Neutrophil (primary cell): ENCODE data around the gene PLXNA4.

Experiments used
- H3K27ac ChIP-seq: fragments of 200-600 bp; sonication (generic); 2 replicates; pipeline ENCODE4 v1.5.1; 2016; ENCODE audit warnings: mild to moderate bottlenecking, moderate library complexity
- H3K27me3 ChIP-seq: fragments of 200-600 bp; sonication (generic); 2 replicates; pipeline ENCODE4 v1.6.0; 2016; ENCODE audit warnings: mild to moderate bottlenecking
- H3K36me3 ChIP-seq: fragments of 200-600 bp; sonication (generic); 2 replicates; pipeline ENCODE4 v1.5.1; 2017
- H3K4me1 ChIP-seq, 2 experiments: fragments of 200-600 bp in 1 of 2; sonication (generic) in 1 of 2; 1 replicate in 1 of 2; 2 replicates in 1 of 2; pipeline versions ENCODE4 v1.5.1 to v1.6.1; 2013 to 2016; ENCODE audit warnings: low read depth in 1 of 2, low read length in 1 of 2, mild to moderate bottlenecking in 1 of 2, moderate library complexity in 1 of 2; ENCODE audit not compliant: control insufficient read depth in 1 of 2, insufficient read depth in 1 of 2
- H3K4me3 ChIP-seq, 2 experiments: fragments of 200-600 bp in 1 of 2; sonication (generic) in 1 of 2; 1 replicate in 1 of 2; 2 replicates in 1 of 2; pipeline ENCODE4 v1.5.1; 2013 to 2016; ENCODE audit warnings: low read depth in 1 of 2, low read length in 1 of 2, mild to moderate bottlenecking in 1 of 2, moderate library complexity in 1 of 2
- H3K9me3 ChIP-seq: fragments of 200-600 bp; sonication (generic); 2 replicates; pipeline ENCODE4 v1.5.1; 2016
- TF ChIP-seq, protein P1 (sequence below): fragments of 200-600 bp; sonication (generic); IDR thresholded peaks from 2 replicates; pipeline ENCODE4 v1.5.1; 2016; ENCODE audit warnings: antibody characterized with exemption

Gene PLXNA4

DNA sequence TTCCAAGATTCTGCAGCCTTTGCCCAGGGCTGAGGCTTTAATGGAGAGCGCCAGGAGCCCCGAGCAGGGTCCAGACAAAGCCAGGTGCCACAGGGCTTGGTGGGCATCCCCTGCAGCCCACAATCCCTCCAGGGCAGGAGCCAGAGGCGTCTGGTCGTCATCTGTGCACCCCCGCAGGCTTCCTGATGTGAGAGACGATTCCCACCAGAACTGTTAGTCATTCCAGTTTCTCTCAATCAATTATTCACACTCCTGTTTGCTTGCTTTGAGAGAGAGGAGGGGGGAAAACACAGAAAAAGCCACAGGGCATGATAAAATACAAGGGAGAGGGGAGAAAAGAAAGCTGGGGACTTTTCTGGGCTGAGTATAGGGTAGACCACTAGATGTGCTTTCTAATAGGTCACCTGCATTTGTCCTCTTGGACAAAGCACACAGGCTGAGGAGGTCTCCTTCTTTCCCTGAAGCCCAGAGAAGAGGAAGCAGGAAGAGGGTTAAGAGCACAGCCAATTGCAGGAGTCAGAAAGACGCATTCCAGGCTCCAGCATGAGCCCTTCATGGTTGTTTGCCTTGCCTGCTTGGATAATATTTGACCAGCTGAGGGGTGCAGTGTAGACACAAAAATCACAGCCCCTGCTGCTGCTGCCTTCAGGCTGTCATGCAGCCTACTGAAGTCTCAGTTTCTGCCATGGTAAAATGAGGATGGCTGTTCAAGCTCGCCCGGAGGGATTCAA, 194.4 kb downstream of the PLXNA4 start:
- Histone ChIP-seq H3K27ac (no peak overlapping the region), H3K4me3 (no peak overlapping the region), H3K27me3 (peaks cover 29% of the 10 kb centered on the region), H3K9me3 (no peaks in the 10 kb centered on the region), H3K4me1 (no peaks in the 10 kb centered on the region), H3K36me3 (no peaks in the 10 kb centered on the region)
- TF ChIP-seq, protein P1, sequence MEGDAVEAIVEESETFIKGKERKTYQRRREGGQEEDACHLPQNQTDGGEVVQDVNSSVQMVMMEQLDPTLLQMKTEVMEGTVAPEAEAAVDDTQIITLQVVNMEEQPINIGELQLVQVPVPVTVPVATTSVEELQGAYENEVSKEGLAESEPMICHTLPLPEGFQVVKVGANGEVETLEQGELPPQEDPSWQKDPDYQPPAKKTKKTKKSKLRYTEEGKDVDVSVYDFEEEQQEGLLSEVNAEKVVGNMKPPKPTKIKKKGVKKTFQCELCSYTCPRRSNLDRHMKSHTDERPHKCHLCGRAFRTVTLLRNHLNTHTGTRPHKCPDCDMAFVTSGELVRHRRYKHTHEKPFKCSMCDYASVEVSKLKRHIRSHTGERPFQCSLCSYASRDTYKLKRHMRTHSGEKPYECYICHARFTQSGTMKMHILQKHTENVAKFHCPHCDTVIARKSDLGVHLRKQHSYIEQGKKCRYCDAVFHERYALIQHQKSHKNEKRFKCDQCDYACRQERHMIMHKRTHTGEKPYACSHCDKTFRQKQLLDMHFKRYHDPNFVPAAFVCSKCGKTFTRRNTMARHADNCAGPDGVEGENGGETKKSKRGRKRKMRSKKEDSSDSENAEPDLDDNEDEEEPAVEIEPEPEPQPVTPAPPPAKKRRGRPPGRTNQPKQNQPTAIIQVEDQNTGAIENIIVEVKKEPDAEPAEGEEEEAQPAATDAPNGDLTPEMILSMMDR: no peak

- Histone ChIP-seq H3K4me3 (no peak overlapping the region), H3K27ac (no peak overlapping the region), H3K36me3 (no peaks in the 10 kb centered on the region), H3K4me1 (no peaks in the 10 kb centered on the region), H3K27me3 (peaks cover 21% of the 10 kb centered on the region), H3K9me3 (no peaks in the 10 kb centered on the region)
- TF ChIP-seq, protein P1: no peak
Measured at GRCh38 chr7:132380059-132380458, 196.2 kb downstream of the PLXNA4 start.

DNA sequence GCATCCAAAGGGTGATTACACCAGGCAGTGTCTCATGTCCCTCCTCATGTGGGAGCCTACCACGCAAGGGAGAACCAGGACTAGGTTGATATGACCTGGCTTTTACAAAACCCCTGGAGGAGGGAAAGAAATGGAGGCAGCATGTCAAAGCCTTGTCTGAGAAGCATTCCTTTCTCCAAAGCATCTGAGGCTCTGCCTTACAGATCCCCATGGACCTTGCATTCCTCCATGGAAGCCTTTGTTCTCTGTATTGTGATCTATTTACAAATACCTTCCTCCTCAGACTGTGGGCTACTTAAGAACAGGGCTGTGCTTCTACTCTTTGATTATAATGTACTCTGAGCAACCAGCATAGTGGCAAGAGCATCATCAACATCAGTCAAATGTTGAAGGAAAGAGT, 197.0 kb downstream of the PLXNA4 start:
- TF ChIP-seq, protein P1: no peak
- Histone ChIP-seq H3K9me3 (no peaks in the 10 kb centered on the region), H3K4me3 (no peak overlapping the region), H3K27me3 (peaks cover 21% of the 10 kb centered on the region), H3K27ac (no peak overlapping the region), H3K4me1 (no peaks in the 10 kb centered on the region), H3K36me3 (no peaks in the 10 kb centered on the region)

DNA sequence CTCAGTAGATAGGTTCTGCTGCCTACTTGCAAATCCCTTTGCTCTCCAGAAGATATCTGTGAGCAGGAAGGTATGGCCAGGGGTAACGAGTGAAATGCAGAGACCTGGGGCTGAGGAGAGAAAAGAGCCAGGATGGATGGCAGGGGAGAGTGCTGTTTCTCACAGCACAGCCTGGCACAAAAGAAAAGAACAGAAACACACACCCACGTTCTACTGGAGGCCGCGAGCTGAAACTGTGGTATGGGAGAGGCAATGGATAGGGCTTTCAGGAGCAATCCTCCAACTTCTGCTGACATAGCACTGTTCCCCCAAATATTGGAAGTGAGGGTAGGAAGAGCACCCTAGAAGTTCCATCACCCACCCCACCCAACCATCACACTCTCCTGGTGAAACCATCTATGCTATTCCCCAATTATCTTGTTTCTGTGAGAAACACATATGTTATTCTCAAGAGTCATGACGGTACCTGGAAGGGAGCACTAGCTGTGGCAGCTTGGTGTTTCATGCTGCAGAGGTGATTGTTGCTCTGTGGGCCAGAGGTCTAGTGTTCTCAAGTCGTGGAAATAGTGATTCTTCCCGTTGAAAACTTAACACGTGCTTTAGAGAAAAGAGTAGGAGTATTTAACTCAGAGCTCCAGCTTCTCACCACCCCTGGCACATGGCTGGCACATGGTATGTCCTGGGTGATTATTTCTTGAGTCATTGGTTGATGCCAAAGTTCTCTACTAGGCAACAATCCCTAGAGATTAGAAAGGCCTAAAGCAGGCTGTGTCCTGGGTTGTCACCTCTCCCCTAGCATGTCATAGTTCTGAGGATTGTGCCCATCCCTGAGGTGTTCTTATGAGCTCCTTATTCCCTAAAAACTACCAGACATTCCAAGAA, 198.3 kb downstream of the PLXNA4 start:
- no peaks in the 10 kb centered on the region for H3K9me3 ChIP-seq
- TF ChIP-seq, protein P1: no peak

GRCh38 chr7:132377015-132377414, 199.3 kb downstream of the PLXNA4 start:
- Histone ChIP-seq H3K27me3 (peaks cover 6% of the 10 kb centered on the region), H3K9me3 (no peaks in the 10 kb centered on the region), H3K36me3 (no peaks in the 10 kb centered on the region), H3K4me3 (no peak overlapping the region), H3K27ac (no peak overlapping the region), H3K4me1 (no peaks in the 10 kb centered on the region)
- TF ChIP-seq, protein P1: no peak

More for the DNA sequence above, 198.3 kb downstream of the PLXNA4 start:
- Histone ChIP-seq H3K36me3 (no peaks in the 10 kb centered on the region), H3K4me3 (no peak overlapping the region), H3K27ac (no peak overlapping the region), H3K4me1 (no peaks in the 10 kb centered on the region), H3K27me3 (peaks cover 13% of the 10 kb centered on the region)
